NCI-H69 (cell line): ENCODE measurements around the gene COL8A2.

ENCODE experiments used
- DNase-seq: peaks from one replicate; lab custom pipeline; 2025; lab: John Stamatoyannopoulos, UW

Gene COL8A2

DNA sequence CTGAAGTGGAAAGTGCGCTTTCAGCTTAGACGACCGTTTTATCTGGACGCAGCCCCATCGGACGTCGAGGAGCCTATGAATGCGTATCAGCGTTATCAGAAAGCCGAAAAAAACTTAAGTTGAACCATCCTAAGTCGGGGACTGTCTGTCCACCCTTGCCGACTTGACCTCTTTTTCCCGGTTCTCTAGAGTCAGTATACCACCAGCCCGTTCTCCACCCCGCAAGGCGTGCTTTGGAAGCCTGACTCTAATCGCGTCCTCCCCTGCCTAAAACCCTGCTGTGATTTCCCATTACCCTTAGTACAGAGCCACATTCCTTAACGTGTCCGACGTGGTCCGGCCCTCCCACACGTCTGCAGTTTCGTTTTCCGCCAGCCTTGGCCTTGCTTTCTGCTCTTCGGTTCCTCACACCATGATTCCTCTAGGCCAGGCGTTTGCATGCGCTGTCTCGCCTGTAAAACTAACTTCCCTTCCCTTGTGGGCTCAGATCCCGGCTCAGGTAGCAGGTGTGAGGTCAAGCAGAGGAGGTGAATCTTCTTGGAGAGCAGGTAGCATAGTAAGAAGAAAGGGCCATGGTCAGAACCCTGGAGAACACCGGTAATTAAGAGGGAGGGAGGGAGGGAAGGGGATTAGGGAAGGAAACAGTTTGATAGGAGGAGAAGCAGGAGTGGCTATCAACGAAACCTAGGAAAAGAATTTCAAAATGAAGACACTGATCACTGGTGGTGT is 35.5 kb downstream of the COL8A2 start:
- DNase-seq = no peak

DNA sequence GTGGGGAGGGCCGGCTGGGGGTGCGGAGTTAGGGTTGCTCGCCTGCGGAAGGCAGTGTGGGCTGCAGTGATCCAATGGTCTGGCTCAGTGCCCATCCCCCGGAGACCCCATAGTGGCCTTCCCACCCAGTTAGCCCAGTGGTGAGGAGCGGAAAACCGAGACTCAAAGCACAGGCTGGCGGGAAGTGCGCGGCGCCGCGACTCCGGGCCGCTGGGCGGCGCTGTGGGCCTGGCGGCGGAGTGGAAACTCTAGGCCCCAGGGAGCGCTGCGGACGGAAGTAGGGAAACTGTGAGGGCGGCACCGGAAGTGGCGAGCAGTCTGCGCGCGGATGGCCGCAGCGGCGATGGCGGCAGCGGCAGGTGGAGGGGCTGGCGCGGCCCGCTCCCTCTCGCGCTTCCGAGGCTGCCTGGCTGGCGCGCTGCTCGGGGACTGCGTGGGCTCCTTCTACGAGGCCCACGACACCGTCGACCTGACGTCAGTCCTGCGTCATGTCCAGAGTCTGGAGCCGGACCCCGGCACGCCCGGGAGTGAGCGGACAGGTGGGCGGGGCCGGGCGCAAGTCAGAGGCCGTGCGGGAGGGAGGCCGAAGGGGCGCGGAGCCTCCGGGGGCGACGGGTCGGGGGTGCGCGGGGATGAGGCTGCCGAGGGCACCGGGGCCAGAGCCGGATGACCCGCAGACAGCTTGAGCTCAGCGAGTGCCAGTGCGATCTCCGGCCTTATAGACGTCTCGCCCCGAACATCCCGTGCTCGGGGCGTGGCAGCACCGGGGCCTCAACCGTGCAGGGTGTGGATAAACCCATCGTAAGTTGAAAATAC is 36.2 kb downstream of the COL8A2 start, which contains the start of gene ADPRS:
TSS of gene ADPRS (plus strand) at position 316 of the 816 bp plus-strand sequence. CDS start at position 329, 13 bp downstream.
- DNase-seq = peak; percentile 88

DNA sequence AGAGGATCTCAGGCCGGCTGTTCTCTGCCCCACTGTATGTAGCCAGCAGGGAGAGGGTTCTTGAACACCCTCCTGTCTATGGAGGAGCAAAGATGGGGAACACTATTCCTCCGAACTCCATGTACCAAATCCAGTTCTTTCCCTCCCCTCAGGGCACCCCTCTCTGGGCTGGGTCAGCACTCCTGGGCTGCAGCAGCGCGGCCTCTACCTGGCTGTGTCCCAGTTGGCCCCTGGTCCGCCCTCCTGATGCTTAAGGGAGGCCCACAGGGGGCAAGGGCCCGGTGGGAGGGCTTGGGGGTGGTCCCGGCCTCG is 36.8 kb downstream of the COL8A2 start:
- DNase-seq = no peak

DNA sequence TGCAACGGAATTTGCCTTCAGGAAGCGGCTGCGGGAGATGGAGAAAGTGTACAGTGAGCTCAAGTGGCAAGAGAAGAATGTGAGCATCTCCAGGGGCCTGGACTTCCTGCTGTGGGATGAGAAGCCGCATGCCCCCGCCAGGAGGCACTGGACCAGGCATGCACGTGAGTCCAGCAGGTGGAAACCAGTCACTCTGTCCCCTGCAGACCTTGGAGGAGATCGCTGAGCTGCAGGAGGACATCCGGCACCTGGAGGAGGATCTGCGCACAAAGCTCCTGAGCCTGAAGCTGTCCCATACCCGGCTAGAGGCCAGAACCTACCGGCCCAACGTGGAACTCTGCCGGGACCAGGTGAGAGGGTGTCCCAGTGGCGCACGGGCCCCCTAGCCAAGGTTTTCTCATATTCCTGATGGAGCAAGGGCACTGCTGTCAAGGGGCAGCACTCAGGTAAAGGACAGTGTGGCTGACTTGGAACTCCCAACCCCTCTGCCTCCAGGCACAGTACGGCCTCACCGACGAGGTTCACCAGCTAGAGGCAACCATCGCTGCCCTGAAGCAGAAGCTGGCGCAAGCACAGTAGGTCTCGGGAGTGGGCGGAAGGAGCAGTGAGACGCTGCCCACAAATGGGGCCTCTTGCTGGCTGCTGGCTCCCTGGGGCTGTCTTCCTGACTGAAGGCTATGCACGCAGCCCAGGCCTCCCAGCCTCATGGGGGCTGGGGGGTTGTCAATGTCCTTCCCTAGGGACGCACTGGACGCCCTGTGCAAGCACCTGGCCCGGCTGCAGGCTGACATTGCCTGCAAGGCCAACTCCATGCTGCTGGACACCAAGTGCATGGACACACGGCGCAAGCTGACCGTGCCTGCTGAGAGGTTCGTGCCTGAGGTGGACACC is 37.5 kb downstream of the COL8A2 start:
- DNase-seq = no peak

DNA sequence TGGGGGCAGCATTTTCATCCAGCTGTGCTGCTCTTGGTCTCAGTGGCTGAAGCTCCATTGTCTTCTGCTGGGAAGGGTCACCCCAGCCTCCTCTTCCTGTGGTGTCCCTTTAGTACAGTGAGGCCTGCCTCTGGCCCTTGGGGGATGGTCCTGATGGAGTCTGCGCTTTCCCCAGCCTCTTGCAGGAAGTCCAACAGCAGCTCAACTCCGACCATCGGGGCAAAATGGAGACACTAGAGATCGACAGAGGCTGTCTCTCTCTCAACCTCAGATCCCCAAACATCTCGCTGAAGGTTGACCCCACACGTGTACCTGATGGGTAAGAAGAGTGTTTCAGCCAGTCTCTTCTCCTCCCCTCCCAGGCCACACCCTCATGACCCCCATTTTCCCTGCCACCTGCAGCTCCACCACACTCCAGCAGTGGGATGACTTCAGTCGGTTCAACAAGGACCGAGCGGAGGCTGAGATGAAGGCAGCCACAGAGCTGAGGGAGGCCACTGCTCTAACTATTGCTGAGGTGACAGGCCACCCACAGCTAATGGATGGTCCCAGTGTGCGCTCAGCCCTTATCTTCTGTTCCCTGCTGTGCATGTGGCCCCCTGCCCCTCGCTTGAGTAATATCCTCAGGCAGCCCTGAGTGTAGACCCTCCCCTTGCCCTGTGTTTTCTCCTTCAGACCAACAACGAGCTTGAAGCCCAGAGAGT is 38.3 kb downstream of the COL8A2 start:
- DNase-seq = no peak

DNA sequence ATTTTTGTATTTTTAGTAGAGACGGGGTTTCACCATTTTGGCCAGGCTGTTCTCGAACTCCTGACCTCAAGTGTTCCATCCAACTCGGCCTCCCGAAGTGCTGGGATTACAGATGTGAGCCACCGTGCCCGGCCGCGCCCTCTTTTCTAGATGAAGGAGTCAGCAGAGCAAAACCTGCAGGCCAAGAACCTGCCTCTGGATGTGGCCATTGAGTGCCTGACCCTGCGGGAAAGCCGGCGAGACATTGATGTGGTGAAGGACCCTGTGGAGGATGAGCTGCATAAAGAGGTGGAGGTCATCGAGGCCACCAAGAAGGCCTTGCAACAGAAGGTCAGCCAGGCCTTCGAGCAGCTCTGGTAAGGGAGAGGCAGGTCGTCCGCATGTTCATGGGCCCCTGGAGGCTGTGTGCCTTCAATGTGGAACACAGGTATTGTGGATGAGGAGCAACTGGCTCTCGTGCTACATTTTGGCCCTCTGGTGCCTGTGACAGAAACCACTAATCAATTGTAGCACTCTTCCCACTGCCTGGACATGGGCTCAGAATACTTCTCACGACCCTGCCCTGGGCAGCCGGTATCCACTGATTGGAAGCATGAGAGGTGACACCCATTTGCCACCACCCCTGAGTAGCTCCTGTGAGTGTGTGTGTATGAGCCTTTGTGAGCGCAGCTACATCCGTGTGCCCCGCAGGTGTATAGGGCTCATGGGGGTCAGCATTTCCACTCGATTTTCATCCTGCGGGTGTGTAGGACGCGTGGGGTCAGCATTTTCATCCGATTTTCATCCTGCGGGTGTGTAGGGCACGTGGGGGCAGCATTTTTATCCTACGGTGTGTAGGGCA is 39.1 kb downstream of the COL8A2 start:
- no peak for DNase-seq

DNA sequence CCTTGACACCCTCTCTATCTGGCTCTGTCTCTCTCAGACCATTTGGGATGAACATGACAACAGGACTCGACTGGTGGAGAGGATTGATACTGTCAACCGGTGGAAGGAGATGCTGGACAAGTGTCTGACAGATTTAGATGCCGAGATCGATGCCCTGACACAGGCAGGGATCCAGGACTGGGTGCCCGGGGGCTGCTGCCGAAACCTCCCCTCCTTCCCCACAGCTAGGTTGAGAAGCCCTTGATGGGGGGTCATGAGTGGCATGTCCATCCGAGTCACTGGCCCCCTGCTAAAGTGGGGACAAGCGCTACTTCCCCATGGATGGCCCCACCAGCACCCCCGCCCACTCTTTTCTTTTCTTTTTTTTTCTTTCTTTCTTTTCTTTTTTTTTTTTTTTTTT is 39.9 kb downstream of the COL8A2 start:
- DNase-seq = no peak

DNA sequence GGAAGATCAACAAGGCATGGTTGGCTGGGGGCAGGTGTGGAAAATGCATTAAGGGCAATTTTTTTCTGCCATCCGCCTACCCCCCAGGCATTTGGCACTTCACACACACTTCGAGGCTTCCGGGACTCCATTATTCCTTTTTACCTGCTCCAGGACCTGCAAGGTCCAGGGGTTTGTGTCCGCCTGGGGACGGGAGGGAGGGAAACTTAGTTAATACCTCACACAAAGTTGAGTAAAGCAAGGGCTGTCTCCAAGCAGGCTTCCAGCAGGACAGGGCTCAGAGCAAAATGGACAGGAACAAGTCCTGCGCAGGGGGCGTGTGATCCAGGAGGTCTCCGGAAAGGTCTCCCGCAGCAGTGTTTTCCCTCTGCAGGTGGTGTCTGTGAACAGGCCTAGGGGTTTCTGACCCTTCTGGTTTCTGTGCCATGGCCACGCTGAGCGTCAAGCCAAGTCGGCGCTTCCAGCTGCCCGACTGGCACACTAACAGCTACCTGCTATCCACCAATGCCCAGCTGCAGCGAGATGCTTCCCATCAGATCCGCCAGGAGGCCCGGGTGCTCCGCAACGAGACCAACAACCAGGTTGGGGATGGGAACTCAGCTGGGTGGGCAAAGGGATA is 40.4 kb downstream of the COL8A2 start:
- DNase-seq = peak; percentile 73

DNA sequence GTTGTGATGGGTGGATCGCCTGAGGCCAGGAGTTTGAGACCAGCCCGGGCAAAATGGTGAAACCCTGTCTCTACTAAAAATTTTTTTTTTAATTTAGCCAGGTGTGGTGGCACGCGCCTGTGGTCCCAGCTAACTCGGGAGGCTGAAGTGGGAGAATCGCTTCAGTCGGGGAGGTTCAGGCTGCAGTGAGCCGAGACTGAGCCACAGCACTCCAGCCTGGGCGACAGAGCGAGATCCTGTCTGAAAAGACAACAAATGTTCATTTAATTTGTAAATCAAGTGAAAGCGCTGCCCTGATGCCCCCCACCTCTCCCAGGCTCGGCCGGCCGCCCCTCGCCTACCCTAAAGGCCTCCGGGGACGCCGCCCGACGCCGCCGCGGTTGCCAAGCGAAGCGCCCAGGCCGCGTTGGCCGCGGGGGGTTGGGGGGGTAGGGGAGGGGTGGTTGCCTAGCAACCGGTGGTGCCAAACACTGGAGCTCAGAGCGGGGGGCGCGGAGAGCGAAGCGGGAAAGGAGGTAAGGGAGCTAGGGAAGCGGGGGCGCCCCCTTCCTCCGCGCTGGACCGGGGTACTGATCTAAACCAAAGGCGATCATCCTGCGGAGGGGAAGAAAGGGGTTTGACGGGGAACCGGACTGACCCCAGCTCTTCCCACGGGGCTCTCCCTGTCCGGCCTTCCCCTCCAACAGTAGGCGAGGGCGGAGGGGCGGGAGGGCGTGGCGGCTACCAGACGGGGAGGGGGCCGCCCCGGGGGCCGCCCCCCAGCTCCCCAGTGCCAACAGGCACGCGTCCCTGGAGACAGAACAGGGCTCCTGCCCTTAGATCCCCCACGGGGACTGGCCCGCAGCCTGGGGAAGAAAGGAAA is 41.2 kb downstream of the COL8A2 start, which contains the start of gene TEKT2:
TSS of gene TEKT2 (plus strand) at position 460 of the 862 bp plus-strand sequence. CDS start 828 bp downstream, outside the sequence.
- DNase-seq = peak; percentile 92

DNA sequence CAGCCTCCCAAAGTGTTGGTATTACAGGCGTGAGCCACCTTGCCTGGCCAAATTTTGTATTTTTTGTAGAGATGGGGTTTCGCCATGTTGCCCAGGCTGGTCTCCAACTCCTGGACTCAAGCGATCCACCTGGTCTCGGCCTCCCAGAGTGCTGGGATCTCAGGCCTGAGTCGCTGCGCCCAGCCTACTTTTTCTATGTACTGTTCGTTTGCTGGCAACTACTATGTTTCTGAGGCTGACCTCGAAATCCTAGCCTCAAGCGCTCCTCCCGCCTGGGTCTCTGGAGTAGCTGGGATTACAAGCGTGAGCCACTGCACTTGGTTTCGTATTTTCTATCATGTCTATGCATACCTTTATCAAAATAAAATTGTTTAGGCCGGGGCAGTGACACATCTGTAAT is 41.8 kb downstream of the COL8A2 start:
- DNase-seq = no peak

DNA sequence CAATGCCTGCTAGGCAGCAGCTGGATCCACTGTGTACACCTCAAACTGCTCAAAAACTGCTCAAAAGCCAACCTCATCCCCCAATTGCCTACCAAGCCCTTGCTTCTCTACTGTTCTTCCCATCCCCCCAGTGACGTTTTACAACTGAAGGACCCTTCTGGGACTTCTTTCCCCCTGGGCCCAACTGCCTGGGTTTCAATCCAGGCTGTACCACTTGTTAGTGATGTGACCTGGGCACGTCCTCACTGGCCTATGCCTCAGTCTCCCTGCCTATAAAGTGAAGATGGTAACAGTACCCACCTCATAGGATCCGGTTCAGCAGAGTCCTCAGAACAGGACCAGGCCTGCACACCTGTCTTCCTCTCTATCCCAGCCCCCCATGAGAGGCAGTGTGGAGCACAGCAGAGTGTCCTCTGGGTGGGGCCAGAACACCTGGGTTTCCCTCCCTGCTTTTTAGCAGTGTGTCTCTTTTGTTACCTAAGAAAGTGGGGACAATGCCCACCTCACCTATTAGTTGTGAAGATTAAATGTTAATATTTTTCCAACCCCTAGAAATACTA is 43.0 kb downstream of the COL8A2 start:
- DNase-seq = peak; percentile 34

DNA sequence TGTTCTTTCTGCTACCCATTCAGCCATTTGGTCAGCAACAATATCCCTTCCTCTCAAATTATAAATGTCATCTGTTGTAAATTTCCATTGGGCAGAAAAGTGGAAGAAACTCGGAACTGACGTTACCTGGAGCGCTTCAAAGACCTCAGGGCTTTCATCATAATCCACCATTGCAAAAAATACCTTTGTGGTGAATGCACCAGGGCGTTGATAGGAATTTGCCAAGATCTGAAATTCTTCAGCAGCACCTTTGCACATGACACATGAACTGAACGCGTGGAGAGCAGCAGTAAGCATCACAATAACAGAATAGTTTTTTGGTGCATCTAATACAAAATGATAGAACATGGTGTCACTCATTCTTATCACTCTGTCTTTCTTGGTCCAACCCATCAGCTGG is 44.2 kb downstream of the COL8A2 start:
- no peak for DNase-seq

DNA sequence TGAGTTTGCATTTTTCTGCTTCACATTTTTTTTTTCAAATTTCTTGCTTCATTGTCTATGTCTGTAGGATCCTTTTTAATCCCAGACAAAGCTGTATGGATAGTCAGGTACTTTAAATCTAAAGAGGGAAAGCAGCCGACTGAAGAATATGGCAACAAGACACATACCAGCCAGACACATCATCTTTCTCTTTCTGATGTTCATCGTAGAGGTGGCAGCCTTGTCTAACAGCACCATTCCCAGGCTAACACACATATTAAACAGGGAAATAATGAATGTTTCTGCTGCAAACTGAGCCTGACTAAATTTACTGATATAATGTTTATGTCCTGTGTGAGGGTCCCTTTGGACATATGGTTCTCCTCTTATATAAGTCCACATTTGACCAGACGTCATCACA is 44.8 kb downstream of the COL8A2 start:
- no peak for DNase-seq

DNA sequence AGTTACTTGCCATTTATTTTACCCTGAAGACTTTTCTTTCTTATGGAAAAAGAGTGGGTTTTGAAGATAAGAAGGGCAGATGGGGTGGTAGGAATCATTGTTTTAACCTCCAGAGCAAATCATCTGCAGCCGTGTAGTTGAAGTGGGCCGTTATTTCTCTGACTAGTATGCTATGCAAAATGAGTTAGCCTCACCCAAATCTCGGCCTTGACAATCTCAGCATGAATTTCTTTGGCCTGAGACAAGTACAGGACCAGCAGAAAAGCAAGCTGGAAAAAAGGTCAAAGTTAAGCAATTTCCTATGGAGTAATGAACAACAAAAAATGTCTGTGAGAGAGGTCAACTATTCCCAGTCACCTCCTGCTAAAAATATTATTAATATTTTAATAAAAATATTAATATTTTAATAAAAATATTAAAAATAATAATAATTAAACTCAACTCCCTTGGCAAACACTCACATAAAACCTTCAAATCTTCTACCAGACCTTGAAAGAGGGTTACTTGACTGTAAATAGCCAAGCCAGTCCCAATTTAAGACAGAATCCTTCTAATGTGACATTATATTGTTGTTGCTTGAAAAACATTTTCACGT is 47.9 kb downstream of the COL8A2 start:
- DNase-seq = no peak

DNA sequence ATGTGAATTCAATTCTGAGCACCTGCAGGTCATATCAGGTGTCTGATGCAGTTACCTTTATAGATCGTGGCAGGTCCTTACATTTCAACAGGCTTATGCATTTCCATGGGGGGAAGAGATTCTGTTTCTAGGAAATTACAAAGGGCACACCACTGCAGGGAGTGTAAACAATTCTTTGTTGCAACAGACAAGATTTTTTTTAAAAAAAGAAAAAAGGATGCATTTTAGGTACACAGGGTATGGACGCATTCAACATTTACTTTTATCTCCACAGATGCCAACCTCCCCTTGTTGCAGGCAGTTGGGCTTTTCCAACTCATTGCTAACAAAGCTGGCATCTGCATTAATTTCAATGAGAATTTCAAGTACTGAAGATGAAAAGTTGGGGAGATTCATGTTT is 54.7 kb downstream of the COL8A2 start:
- peak; percentile 10 for DNase-seq

DNA sequence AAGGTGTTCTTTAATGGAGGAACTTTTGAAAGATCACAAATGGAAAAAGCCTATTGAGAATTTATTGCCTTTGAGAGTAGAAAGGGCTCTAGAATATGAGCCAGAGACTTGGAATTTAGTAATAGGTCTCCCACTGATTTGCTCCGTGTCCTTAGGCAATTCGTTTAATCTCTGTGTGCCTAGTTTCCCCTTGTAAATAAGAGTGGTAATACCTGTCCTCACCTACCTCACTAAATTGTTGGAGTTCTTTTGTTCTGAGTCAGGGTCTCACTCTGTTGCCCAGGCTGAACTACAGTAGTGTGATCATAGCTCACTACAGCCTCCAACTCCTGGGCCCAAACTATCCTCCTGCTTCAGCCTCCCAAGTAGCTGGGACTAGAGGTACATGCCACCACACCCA is 56.2 kb downstream of the COL8A2 start:
- DNase-seq = no peak

DNA sequence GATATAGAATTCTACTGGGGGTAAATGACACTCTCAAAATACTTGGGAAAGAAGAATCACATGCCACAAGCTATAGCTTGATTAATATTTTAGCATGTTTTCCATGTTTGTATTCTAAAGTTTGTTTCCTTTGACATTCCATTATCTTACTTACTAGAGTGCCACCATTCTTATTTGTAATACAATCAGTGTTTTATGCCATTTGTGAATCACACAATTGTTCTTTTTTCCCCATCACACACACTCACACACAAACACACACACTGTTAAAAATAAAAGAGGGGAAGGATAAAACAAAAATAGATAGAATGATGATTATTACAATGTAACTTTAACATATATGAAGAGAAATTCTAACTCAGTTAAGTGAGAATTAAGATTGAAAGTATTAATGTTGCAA is 57.2 kb downstream of the COL8A2 start:
- no peak for DNase-seq

DNA sequence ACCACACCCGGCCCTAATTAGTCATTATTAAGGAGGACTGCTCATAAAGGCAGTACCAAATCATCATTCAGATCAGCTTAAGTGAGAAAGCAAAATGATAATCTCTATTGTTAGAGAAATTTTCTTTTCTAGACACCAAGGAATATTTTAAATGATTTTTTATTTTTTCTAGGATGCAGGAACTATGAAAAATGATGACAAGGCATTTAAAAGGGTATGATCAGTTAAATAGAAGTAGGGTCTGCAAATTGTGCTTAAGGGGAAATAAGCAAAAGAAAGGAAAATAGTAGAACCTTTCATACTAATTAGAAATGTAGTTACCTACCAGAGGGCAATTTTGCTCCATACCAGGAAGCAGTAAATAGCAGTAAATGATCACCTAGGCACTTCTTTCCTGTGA is 62.7 kb downstream of the COL8A2 start:
- DNase-seq = no peak

DNA sequence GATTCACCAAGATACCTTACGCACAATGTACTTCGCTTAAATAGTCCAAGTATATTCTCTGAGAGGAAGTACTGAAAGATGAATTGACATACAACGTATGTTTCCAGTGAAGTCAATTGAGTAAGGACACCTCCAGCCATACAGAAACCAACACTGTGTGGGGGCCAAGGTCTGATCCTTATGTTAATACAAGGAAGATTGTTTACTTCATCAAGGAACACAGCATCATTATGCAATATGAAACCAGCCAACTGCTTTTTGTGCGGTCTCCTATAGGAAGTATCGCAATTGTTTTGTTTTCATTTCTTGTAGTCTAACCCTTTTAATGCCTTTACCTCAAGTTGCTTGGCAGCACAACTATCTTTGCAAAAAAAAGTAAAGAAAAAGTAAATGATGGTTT is 69.3 kb downstream of the COL8A2 start:
- DNase-seq = no peak
